ENCODE measurements around the gene PRKAG2. TPM values are rescaled to one million over a fixed set of nuclear protein-coding genes. Genes with fewer than 3 reads are reported as not detected.
"Not testable (repeated sequence)": the region's sequence is repeated elsewhere in the genome, so short reads cannot be mapped to it uniquely, and the experiment has no call there.

PRKAG2 gene
- total RNA-seq, 1 donor from 2014 or later, result 17.9 TPM

DNA sequence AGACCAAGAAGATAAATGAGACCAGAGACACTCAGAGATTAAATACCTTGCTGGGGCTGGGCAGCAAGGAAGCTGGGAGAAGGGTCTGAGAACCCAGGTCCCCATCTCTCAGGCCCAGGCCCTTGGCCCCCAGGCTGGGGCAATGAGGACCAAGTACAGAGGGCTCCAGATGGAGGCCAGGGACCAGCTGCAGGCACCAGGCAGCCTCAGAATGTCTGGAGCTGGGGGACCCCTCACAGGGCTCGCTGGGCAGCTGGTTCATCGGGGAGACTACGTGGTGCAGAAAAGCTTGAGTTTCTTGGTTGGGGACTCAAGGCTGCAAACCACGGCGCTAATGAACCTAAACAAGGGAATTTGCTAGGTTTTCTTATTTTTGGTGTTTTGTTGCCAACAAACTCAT is 75.6 kb downstream of the PRKAG2 start:
- Mint-ChIP-seq H3K9me3 (no peaks in the 10 kb centered on the region), H3K27me3 (peaks cover 13% of the 10 kb centered on the region), H3K36me3 (no peaks in the 10 kb centered on the region), H3K4me1 (ENCODE audit: unreplicated experiment) (peaks cover 7% of the 10 kb centered on the region), H3K27ac (no peak overlapping the region), H3K4me3 (no peak overlapping the region)
- no peak for DNase-seq (ENCODE audit: extremely low spot score, unreplicated experiment)
- TF ChIP-seq, protein P1, sequence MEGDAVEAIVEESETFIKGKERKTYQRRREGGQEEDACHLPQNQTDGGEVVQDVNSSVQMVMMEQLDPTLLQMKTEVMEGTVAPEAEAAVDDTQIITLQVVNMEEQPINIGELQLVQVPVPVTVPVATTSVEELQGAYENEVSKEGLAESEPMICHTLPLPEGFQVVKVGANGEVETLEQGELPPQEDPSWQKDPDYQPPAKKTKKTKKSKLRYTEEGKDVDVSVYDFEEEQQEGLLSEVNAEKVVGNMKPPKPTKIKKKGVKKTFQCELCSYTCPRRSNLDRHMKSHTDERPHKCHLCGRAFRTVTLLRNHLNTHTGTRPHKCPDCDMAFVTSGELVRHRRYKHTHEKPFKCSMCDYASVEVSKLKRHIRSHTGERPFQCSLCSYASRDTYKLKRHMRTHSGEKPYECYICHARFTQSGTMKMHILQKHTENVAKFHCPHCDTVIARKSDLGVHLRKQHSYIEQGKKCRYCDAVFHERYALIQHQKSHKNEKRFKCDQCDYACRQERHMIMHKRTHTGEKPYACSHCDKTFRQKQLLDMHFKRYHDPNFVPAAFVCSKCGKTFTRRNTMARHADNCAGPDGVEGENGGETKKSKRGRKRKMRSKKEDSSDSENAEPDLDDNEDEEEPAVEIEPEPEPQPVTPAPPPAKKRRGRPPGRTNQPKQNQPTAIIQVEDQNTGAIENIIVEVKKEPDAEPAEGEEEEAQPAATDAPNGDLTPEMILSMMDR (conservative IDR thresholded peaks at IDR 0.05), result no peak

DNA sequence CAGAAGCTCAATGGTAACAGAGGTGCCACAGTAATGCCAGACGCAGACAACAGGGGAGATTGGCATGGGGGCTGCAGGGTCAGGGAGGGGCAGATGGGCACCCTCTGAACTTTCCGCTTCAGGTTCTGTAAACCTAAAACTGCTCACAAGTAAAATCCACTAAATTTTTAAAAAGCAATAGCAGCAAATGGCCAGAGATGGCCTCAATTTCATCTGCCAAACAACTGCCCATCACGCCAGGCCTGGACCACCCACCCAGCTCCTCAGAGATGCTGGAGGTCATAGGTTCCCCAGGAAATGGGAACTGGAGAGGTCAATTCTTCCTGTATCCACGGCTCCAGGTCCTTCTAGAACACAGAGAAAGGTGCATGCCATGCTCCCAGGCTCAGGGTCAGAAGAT is 76.1 kb downstream of the PRKAG2 start:
- no peaks in the 10 kb centered on the region for H3K36me3 Mint-ChIP-seq
- peaks cover 13% of the 10 kb centered on the region for H3K27me3 Mint-ChIP-seq
- no peaks in the 10 kb centered on the region for H3K9me3 Mint-ChIP-seq
- no peak for DNase-seq (ENCODE audit: extremely low spot score, unreplicated experiment)
- TF ChIP-seq, protein P1 (conservative IDR thresholded peaks at IDR 0.05), result no peak
- H3K4me3 Mint-ChIP-seq, result no peak overlapping the region
- H3K4me1 Mint-ChIP-seq (ENCODE audit: unreplicated experiment), result peaks cover 5% of the 10 kb centered on the region
- no peak overlapping the region for H3K27ac Mint-ChIP-seq

DNA sequence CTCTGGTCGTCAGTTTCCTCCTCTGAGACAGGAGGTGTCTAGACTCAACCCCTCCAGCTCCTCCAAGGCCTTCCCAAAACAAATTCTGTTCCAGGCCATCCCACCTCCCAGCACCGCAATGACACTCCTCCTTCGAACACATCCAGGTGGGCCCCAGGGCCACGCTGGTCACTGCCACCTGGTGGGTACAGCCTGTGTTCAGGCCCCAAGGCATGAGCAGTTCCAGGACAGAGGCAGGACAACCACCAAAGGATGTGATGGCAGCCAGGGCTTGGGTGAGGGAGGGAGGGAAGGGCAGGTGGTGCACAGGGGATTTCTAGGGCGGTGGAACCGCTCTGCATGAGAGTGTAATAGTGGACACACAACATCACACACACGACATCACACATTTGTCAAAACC is 76.5 kb downstream of the PRKAG2 start:
- TF ChIP-seq, protein P1 (conservative IDR thresholded peaks at IDR 0.05), result no peak
- H3K4me3 Mint-ChIP-seq, result no peak overlapping the region
- no peaks in the 10 kb centered on the region for H3K36me3 Mint-ChIP-seq
- no peak for DNase-seq (ENCODE audit: extremely low spot score, unreplicated experiment)
- no peak overlapping the region for H3K27ac Mint-ChIP-seq
- peaks cover 5% of the 10 kb centered on the region for H3K4me1 Mint-ChIP-seq (ENCODE audit: unreplicated experiment)
- peaks cover 12% of the 10 kb centered on the region for H3K27me3 Mint-ChIP-seq
- no peaks in the 10 kb centered on the region for H3K9me3 Mint-ChIP-seq

DNA sequence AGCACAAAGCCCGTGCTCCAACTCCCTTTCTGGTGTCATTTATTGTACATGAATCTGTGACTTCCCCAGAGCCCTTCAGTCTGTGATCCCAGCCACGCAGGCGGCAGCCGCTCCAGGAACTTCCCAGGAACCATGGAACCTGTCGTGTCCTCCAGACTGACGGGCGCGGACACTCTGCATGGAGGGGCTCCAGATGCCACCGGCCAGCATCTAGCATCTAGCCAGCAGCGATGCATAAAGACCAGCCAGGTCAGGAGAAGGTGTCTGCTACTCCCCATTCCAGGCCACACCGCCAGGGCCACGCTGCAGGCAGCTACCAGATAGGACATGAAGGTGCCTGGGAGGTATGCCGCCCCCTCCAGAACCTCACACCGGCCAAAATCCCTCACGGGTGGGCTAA is 77.4 kb downstream of the PRKAG2 start:
- TF ChIP-seq, protein P1 (conservative IDR thresholded peaks at IDR 0.05), result no peak

DNA sequence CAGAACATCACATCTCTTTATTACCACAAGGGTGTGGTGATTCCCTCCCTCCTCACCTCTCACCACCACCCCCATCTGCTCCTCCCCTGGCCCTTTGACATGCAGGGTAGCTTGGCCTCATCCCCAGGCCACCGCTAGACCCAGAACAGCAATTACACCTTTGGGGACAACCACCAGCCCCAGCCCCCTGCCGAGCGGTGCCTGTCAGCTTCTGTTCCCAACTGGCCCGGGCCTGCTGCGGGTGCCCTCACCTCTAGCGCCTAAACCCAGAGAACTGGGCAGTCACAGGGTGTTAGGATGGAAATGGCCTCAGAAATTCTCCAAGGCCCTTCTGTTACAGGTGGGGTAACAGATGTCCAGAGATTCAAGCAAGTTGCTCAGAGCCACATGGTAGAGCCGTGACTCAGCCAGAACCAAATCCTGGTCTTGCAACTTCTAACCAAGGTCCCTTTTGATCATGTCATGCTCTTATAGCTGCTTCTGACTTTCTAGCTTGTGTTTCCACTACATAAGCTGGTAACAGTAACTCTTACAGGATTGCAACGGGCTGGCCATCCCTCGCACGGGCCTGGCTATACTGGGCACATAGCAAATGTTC is 78.0 kb downstream of the PRKAG2 start:
- H3K4me3 Mint-ChIP-seq, result no peak overlapping the region
- no peaks in the 10 kb centered on the region for H3K36me3 Mint-ChIP-seq
- H3K4me1 Mint-ChIP-seq (ENCODE audit: unreplicated experiment), result peaks cover 5% of the 10 kb centered on the region
- TF ChIP-seq, protein P1 (conservative IDR thresholded peaks at IDR 0.05), result no peak
- H3K9me3 Mint-ChIP-seq, result no peaks in the 10 kb centered on the region
- no peak overlapping the region for H3K27ac Mint-ChIP-seq
- peaks cover under 1% of the 10 kb centered on the region for H3K27me3 Mint-ChIP-seq
- DNase-seq (ENCODE audit: extremely low spot score, unreplicated experiment), result no peak

More for the DNA sequence above, 77.4 kb downstream of the PRKAG2 start:
- peaks cover 5% of the 10 kb centered on the region for H3K4me1 Mint-ChIP-seq (ENCODE audit: unreplicated experiment)
- no peak overlapping the region for H3K27ac Mint-ChIP-seq
- DNase-seq (ENCODE audit: extremely low spot score, unreplicated experiment), result no peak
- no peaks in the 10 kb centered on the region for H3K36me3 Mint-ChIP-seq
- peaks cover 6% of the 10 kb centered on the region for H3K27me3 Mint-ChIP-seq
- no peaks in the 10 kb centered on the region for H3K9me3 Mint-ChIP-seq
- H3K4me3 Mint-ChIP-seq, result no peak overlapping the region

DNA sequence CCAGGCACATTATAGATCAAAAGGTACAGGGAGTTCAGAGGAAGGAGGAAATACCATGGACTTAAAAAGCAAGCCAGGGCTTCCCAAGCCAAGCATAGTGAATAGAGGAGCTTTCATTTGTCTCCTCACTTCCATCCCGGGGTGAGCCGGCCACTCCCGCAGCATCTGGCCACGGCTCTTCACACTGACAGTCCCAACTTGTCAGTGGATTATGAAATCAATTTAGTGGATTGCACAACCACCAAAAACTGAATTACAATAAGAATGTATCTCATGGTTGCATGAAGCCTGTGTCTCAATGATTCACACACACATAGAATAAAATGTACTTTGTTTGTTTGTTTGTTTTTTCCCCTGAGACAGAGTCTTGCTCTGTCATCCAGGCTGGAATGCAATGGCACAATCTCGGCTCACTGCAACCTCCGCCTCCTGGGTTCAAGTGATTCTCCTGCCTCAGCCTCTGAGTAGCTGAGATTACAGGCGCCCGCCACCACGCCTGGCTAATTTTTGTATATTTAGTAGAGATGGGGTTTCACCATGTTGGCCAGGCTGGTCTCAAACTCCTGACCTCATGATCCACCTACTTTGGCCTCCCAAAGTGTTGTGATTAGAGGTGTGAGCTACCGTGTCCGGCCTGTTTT is 79.1 kb downstream of the PRKAG2 start:
- not testable (repeated sequence) for H3K27me3 Mint-ChIP-seq; DNase-seq (ENCODE audit: extremely low spot score, unreplicated experiment); H3K36me3 Mint-ChIP-seq; H3K27ac Mint-ChIP-seq; H3K4me1 Mint-ChIP-seq (ENCODE audit: unreplicated experiment); H3K4me3 Mint-ChIP-seq; H3K9me3 Mint-ChIP-seq

All from type B pancreatic cell (in vitro differentiated cells).